HG03354 (cell line): ENCODE results near the gene RASGRP2.

Experiments used
- ATAC-seq: cut with Tn5 transposase; IDR thresholded peaks from one replicate; pipeline ENCODE4 v1.9.1; 2021; ENCODE audit warnings: mild to moderate bottlenecking; ENCODE audit not compliant: unreplicated experiment, poor library complexity, severe bottlenecking

The RASGRP2 gene

DNA sequence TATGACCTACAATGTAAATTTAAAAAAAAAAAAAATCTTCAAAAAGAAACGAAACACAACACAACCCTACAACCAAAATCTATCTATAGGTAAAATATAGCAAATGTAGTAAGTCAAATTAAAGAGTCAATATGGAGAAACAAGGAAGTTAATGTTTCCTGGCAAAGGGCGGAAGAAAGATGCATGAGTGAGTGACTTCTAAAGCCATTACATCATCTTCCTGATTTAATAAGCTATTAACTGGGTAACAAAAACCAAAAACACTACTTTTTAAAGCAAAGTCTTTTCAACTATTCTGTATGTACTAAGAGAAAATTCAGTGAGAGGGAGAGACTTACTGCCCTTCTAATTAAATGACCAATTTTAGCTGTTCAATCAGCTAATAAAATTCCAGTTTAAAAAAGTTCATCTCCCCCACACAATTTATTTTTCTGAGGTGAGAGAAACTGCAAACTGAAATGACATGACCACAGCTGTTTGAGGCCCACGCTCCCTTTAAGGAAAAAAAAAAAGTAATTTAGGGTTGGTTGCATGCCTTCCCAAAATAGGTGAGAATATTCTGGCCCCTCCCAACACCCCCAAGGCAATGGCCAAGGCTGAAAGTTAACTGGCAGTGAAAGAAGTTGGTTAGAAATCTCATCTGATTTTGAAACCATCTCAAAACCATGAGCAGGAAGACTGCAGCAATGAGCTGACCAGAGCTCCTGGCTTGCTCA is 28.5 kb upstream of the RASGRP2 start:
- no peak for ATAC-seq

DNA sequence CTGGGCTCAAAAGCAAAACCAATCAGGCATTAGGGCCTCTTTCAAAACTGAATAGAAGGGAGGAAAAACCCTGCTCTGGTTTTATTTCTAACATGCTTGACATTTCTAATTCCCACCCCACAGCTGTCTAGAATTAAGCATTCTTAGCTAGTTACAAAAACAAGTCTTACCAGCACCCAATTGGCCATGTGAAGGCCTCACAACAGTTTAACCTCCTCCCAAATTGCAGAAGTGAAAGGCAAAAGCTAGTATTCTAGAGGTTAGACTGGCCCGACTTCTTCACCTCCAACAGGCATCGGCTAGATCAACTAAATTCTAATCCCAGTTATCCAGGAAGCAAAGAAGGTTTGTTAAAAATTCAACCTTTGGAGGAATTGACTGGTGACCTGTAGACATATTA is 27.9 kb upstream of the RASGRP2 start:
- ATAC-seq = peak; percentile 51

DNA sequence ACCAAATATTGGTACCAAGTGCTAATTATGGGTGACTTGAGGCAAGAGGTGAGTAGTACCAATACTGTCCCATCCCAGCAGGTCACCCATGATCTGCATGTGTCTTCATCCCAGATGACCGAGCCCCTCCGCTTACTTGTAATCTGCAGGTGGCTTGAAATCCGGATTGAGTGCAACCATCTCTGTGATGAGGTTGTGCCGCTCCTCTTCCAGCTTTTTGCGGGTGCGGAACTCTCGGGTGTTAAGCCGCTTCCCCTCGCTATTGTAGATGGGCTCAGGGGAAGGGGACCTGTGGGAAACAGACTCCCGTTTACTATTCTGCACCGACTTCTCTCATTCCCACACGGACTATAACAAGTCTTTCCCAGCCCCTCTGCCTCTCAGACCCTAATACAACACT is 26.2 kb upstream of the RASGRP2 start:
- no peak for ATAC-seq

DNA sequence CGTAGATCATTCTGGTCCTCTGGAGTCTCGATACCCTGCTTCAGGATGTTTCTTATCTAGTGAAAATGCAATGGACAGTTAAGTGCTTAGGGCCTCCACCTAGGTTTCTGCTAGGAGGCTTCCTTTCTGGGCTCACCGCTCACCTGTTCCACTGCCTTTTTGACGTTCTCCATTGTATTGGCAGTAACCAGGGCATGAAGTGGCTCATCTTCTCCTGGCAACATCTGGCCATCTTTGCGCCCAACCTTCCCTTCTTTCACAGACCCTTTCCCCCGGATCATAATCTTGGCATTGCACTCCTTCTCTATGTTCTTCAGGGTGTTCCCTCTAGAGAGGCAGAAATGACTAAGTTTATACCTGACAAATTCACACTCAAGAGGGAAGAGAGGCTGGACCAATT is 25.3 kb upstream of the RASGRP2 start:
- ATAC-seq = no peak

DNA sequence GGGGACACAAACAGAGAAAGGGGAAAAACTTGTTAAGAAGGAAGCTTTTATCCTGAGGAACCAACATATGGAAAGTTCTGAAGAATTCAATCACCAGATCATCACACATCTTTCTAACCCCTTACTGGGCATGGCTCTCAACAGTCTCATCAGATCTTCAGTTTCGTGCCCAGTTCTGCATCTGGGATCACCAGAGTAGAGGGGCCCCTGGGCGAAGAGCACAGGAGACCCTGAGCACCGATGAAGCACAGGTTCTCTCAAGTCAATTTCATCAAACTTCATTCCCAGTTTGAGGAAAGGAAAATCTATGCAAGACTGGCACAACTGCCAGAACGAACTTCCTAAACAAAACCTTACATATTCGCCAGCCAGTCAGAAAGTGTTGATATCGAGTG is 24.4 kb upstream of the RASGRP2 start:
- no peak for ATAC-seq

DNA sequence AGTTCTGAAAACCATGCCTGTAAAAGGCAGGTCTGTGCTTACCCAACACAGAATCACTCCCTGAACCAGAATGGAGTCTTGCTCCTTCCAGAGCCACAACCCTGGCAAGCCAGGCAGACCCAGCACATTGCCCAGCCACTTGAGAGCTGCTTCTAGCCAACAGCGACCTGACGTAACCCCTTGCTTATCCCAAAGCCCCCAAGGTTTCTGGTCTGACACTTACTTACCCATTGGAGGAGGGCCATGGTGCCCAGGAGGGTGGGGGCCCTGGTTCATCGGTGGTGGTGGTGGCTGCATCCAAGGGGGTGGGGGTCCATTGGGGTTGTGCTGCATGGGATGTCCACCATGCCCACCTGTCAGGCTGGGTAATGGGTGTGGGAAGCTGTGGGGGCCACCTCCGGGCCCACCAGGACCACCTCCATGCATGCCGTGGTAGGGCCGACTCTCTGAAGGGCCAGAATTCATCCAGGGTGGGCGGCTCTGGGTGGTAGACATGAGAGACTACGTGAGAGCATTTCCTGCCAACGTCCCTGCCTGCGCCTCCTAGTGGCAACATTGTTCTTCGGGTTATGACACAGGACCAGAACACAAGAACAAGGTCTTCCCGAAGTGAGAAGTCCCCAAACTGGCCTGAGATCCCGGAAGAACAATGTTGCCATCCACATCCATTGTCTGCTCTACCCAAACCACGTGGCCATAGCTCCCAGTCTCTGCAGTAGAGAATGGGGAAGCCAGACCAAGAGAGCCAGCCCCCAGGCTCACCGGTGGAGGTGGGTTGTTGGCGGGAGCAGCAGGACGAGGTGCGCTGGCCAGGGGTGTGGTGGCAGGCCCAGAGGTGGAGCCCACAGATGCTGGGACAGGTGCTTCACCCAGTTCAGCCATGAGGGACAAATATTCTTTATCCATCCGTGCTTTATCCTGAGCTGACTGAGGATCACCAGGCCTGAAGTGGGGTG is 23.7 kb upstream of the RASGRP2 start:
- ATAC-seq = no peak

DNA sequence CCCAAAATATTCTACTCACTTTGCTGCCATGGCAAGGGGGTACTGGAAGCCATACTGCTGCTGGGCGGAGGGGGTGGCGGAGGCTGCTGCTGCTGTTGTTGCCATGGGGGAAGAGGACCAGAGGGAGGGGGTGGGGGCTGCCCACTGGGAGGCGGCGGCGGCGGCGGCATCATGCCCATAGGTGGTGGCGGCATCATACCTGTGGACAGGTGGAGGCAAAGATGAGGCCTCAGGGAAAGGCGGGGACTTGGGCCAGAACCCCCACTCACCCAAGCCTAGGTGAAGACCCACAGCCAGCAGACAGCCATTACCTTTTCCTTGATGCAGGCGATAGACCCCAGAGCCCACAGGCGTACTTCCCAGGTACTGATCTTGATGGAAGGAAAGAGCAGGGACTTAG is 22.9 kb upstream of the RASGRP2 start:
- ATAC-seq = no peak

DNA sequence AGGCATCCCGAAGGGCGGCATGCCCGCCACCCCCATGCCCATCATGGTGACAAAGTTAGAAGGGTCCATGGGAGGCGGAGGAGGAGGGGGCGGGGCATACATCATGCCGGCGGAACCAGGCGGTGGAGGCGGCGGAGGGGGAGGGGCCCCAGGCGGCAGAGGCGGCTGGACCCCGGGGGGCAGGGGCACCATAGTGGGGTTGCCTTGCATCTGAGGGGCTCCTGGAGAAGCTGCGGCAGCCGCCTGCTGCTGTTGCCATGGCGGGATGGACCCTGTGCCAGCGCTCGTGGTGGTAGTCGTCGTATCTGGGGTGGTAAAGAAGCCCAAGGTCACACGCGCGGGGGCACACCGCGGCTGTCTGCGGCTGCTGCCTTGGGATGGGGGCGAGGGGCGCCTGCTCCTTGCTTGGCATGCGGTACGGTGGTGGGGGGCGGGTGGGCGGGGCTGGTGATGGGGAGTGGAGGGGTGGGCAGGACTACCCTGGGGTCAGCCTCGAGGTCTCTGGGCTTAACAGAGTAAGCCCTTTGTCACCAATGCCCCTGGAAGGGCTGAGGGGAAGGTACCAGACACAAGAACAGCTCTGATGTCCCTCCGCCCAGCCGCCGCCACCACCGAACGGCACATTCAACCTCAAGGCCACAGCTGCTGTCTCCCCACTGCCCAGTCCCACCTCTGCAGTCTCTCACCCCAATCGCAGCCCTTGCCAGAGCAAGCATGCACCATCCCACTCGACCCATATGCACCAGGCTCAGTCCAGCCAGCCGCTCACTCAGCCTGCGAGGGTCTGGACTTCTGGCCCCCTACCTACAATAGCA is 22.1 kb upstream of the RASGRP2 start:
- no peak for ATAC-seq

DNA sequence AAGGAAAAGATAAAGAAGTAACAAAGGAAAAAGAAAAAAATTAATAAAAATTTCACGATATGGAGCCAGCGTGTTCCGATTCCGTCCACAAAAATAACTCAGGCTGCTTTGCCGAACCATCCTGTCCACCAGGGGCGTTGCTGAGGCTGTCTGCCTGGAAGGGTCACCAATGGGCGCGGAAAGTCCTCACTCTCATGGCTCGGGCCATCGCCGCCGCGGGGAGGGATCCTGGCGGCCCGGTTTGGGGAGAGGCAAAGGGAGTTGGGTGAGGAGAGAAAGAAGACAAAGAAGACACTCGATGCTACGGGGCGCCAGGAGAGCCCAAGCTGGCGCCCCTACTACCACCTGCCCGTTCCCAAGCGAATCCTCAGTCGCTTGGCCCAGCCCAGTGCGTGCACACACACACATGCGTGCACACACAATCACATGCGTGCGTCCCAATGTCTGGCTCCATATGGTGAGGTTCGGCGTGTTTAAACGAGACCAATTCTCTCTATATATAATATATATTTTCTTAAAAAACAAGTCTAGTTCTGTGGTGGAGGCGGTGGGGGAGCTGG is 21.4 kb upstream of the RASGRP2 start:
- ATAC-seq = no peak

DNA sequence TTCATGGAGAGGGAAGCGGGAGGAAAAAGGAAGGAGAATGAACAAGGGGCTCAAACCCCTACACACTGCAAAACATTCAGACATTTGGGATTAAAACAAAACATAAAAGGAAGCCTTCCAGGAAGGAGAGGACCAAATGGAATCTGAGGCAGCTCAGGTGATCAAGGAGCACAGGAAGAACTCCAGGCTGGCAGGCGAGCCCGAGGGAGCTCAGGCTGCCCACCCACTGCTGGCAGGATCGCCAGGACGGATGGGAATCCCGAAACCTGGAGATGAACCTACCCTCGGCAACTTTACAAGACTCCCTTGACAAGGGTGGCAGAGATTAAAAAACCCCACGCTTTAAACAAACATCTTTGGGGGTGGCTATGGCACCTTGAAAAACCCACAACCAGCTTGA is 20.8 kb upstream of the RASGRP2 start:
- ATAC-seq = no peak

DNA sequence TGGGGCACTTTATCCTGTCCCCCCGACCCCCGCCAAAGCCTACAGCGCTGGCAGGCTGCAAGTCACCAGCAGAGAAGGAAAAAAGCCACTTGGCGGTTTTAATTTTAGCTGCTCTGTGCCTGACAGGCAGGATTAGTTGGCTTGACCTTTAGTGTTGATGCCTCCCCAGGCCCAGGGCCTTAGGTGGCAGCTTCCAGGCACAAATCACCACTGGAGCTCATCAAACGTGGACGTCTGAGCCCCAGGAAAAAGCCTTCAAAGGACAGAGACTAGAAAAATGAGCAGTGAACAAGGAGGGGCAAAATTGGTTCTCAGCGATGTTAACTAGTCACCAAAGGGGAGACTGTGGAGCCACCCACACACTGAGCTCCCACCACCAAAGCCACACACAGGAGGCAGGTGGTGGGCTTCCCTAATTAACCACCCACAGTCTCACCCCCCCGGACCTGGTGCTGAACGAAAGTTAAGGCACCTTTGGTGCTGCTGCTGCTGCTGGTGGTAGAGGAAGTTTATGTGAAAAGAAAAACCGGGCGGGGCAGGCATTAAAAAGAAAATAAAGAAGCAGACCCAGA is 20.2 kb upstream of the RASGRP2 start:
- ATAC-seq = no peak

DNA sequence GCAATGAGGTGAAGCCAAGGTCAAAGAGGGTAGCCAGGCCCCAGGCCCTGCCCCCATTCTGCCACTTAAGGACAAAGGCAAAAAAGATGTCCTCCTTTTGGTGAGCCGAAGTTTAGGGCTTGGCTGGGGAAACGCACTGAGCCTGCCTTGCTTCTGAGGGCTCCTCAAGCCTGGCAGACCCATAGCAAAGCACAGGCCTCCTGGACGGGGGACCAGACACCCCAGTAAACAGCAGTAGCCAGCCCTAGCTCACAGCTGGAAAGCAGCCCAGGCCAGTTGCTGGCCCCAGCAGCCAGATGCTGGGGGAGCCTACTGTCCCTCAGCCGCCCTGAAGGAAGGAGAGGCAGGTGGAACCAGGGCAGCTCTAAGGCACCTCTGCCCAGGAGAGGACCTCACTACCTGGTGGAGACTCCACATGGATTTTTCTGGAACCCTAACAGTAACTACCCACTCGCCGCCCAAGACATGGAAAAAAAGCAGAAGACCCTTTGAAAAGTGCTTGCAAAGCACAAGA is 19.6 kb upstream of the RASGRP2 start:
- ATAC-seq = no peak

DNA sequence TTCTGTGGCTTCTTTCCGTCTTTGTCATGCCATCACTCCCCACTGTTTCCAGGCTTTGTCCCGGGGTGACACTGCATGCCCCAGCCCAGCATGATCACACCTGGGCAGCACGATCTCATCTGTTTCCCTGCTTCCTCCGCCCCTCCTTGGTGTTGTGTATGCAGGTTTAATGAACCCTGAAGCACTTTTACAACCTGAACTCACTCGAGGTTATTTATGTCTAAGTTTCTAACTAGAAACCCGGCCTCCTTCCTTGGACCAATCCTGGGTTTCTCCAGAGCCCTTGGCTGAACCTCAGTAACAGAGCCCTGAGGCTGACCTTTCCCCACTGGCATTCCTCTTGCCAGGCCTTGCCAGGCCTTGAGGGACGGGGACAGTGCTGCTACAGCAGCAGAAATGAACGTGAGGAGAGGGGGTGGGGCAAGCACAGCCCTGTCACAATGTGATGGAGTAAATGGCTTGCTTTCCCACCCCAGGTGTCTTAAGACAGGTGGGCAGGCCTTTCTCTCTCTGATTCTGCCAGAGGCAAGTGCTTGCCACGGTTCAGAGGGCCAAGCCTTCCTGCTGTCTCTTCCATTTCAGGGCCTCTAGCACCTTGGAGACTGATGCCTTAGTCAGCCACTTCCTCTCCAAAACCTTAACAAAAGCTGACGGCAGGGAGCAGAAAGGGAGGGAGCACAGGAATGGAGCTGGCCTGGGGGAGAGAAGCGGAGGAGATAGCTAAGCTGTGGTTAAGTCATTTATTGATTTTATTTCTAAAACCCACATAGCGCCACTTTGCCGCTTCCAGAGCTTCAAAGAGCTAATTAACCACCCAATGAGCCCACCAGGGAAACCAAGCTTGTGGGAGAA is 19.0 kb upstream of the RASGRP2 start:
- no peak for ATAC-seq

DNA sequence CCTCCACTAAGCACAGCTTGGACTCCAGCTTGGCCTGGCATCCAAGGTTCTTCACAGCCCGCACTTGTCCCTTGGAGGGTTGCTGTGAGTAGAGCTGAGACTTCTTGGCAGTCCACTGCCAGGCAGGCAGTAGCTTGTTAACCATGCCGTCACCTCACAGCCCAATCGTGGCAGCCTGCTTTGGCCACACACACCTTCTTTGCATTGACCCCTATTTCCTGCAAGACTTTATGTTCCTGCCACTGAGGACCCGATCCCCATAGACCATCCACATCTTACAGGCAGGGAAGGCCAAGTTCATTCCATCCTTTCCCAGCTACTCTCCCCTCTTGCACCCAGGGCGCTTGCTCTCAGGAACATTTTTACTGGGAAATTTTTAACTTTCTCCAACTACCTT is 18.3 kb upstream of the RASGRP2 start:
- no peak for ATAC-seq

DNA sequence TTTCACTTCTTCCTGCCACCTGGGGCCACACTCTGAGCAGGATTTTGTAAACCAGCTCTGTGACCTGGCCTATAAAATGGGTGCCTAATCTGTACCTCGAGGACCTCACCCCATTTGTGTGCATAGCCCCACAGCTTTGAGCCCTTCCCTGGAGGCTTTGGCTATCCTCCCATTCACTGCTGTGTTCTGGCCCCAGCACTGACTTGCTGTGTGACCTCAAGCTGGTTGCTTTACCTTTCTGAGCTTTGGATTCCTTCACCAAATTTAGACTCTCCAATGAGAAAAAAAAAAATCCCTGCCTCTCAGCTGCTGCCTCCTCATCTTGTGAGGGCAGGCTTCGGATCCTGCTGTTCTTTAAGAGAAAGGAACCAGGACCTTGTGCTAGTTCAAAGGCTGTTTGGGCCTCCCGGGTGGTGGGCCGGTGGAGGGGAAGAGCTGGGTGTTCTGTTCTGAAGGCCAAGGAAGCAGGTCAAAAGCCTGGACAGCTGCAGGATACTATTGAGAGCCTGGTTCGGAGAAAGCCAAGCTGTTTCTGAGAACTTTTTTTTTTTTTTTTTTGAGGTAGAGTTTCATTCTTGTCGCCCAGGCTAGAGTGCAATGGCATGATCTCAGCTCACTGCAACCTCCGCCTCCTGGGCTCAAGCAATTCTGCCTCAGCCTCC is 16.9 kb upstream of the RASGRP2 start:
- ATAC-seq = no peak

DNA sequence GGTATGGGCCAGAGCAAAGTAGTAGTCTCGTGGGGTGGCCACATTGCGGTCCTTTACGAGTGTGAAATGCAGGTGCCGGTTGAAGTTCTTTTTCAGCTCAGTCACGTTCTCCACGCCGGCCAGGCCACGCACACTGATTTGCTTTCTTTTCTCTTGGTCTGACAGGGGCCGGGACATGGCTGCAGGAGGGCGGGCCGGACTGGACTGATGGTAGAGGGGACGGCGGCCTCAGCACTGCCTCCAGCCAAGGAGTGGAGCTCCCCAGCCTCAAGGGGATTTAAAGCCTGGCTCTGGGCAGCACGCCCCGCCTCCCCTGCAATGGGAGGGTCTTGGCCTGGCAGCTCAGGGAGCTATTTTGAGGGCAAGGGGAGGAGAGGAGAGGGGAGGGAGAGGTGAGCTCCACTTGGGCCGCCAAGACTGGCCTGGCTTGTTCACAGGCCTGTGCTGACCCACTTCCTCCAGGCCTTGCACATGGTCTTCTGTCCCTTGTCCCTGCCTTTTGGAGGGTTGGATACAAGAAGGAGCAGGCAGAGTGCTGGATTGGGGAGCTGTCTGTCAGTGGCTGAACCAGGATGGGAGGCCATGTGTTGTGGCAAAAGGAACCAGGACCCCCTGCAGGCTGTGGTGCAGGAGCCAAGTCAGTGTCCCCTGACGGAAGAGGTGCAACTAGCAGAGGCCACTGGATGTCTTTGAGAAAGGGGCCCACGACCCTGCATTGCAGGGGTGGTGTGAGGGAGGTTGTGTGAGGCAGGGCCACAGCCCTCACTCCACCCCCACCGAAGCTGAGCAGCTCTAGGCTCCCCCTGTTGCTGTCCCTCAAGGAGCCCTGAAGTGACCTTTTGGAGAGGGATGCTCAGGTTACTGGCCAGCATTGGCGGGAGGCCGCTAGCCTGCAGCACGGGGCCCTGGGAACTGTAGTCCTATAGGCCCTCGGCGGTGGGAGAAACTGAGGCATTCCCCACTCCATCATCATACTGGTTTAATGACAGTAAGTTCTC is 16.1 kb upstream of the RASGRP2 start, which contains the start of gene PYGM:
Gene PYGM (minus strand): TSS at position 253 of the 998 bp plus-strand sequence. CDS start 76 bp downstream, at position 177.
- no peak for ATAC-seq
